HepG2 (cell line): ENCODE data around the gene PLIN4. TPM values are rescaled to one million over a fixed set of nuclear protein-coding genes. Genes with fewer than 3 reads are reported as not detected.

ENCODE experiments used
- CBX5 ChIP-seq: sonication (generic); formaldehyde crosslinking; IDR thresholded peaks from 2 replicates; pipeline ENCODE4 v1.4.0; 2020; ENCODE audit warnings: missing genetic modification reagents, borderline replicate concordance
- EZH2 ChIP-seq: conservative IDR thresholded peaks from 2 replicates; pipeline ENCODE4 v1.6.1; 2012; ENCODE audit warnings: mild to moderate bottlenecking, low read depth, low read length, moderate library complexity
- FOXJ3 ChIP-seq: sonication (generic); formaldehyde crosslinking; IDR thresholded peaks from 2 replicates; pipeline ENCODE4 v1.4.0; 2020; ENCODE audit warnings: missing genetic modification reagents, mild to moderate bottlenecking, borderline replicate concordance
- RCOR2 ChIP-seq: IDR thresholded peaks from 2 replicates; pipeline ENCODE4 v1.6.1; 2016; ENCODE audit warnings: missing biosample characterization, missing genetic modification reagents
- SCMH1 ChIP-seq: sonication (generic); formaldehyde crosslinking; IDR thresholded peaks from 2 replicates; pipeline ENCODE4 v1.9.0; 2021; ENCODE audit warnings: missing genetic modification reagents, mild to moderate bottlenecking, borderline replicate concordance
- SUZ12 ChIP-seq: fragments of 150-350 bp; IDR thresholded peaks from 2 replicates; pipeline ENCODE4 v1.6.1; 2014; ENCODE audit warnings: low read depth, low read length
- TAF1 ChIP-seq: sonication (generic); formaldehyde crosslinking; IDR thresholded peaks from 2 replicates; pipeline ENCODE4 v1.4.0; 2020; ENCODE audit warnings: missing genetic modification reagents
- TAF15 ChIP-seq: fragments of 200-400 bp; formaldehyde crosslinking; IDR thresholded peaks from one replicate; pipeline ENCODE4 v1.6.1; 2018; ENCODE audit warnings: mild to moderate bottlenecking, low read depth, low read length; ENCODE audit not compliant: poor library complexity, severe bottlenecking
- ZFY ChIP-seq: sonication (generic); formaldehyde crosslinking; IDR thresholded peaks from 2 replicates; pipeline ENCODE4 v1.4.0; 2020; ENCODE audit warnings: missing genetic modification reagents
- ZMYM2 ChIP-seq: sonication (generic); formaldehyde crosslinking; IDR thresholded peaks from 2 replicates; pipeline ENCODE4 v1.8.0; 2022; ENCODE audit warnings: mild to moderate bottlenecking, missing genetic modification reagents
- ZNF614 ChIP-seq: IDR thresholded peaks from 2 replicates; pipeline ENCODE4 v1.6.1; 2018; ENCODE audit warnings: missing biosample characterization, missing genetic modification reagents, inconsistent platforms, borderline replicate concordance
- ZSCAN20 ChIP-seq: sonication (generic); formaldehyde crosslinking; IDR thresholded peaks from 2 replicates; pipeline ENCODE4 v1.4.0; 2020; ENCODE audit warnings: missing genetic modification reagents, mild to moderate bottlenecking, borderline replicate concordance
- polyA plus RNA-seq, 8 experiments: library from polyadenylated mRNA; depleted of rRNA in 3 of 8; stranded (reverse) in 7 of 8; unstranded in 1 of 8; fragments of >200 nt; fragmentation: Illumina TruSeq in 4 of 8; extraction: Trizol in 4 of 8; gene quantifications; 2 replicates each; pipeline versions ENCODE4 v1.2.1 to v1.2.3, GENCODE V29; 2011 to 2016; ENCODE audit warnings: low read depth in 4 of 8, missing spikeins in 1 of 8, mixed read lengths in 1 of 8; ENCODE audit not compliant: insufficient read depth in 1 of 8
- total RNA-seq, 5 experiments: library from RNA; depleted of rRNA; stranded (reverse); fragments of >200 nt; fragmentation: Illumina TruSeq; extraction: Trizol; gene quantifications; 2 replicates each; pipeline ENCODE4 v1.2.3, GENCODE V29; 2016; ENCODE audit warnings: low read depth in 1 of 5
- TF ChIP-seq, protein P1 (sequence below): sonication (generic); formaldehyde crosslinking; IDR thresholded peaks from 2 replicates; pipeline ENCODE4 v1.5.1; 2020; ENCODE audit warnings: missing genetic modification reagents, mild to moderate bottlenecking, borderline replicate concordance
- TF ChIP-seq, protein P2 (sequence below): sonication (generic); formaldehyde crosslinking; IDR thresholded peaks from 2 replicates; pipeline ENCODE4 v1.5.0; 2020; ENCODE audit warnings: mild to moderate bottlenecking, missing genetic modification reagents, borderline replicate concordance
- TF ChIP-seq, protein P3 (sequence below): sonication (generic); formaldehyde crosslinking; IDR thresholded peaks from 2 replicates; pipeline ENCODE4 v1.4.0; 2020; ENCODE audit warnings: missing genetic modification reagents, low read depth, mild to moderate bottlenecking, borderline replicate concordance
- TF ChIP-seq, protein P4 (sequence below): sonication (generic); formaldehyde crosslinking; IDR thresholded peaks from 2 replicates; pipeline ENCODE4 v1.5.0; 2020; ENCODE audit warnings: missing genetic modification reagents
- TF ChIP-seq, protein P5 (sequence below): sonication (generic); formaldehyde crosslinking; IDR thresholded peaks from 2 replicates; pipeline ENCODE4 v1.4.0; 2020; ENCODE audit warnings: missing genetic modification reagents

The PLIN4 gene
- total and polyA plus RNA-seq, 2 of the 13 experiments (the other 11 are each of a cell fraction or from before 2014, with no cell fraction given): 1.1 to 1.3 TPM

DNA sequence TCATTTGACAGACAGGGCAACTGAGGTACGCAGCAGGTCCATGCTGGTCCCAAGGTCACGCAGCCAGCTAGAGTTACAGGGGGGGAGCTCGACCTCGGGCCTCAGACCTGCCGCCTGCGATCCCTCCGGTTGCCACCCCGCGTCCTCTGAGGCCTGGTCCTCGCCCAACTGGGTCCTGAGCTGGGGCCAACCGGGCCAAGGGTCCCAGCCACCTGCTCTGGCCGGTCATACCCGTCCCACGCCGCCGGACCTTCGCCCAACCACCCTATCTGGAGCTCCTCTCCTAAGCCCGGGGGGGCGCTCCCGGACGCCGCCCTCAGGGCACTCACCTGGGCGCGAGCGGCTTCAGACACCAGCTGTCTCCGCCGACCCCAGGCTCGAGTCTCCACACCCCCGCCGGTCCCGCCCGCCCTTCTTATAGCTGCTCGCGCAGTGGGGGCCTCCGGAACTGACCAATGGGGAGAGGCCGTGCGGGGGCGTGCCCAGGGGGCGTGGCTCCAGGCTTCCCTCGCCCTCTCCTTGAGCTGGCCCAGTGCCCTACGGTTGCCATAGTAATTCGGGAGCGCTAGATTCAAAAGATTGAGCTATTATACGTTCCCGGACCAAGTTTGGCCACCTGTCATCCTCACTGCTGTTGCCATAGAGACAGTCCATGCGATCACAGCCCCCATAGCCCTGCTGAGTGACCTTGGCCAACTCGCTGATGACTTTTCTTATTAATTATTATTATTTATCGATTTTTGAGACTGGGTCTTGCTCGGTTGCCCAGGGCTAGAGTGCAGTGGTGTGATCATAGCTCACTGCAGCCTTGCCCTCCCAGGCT is 16.8 kb upstream of the PLIN4 start, which contains the start of gene PLIN5 (continued):
- TF ChIP-seq, protein P1, sequence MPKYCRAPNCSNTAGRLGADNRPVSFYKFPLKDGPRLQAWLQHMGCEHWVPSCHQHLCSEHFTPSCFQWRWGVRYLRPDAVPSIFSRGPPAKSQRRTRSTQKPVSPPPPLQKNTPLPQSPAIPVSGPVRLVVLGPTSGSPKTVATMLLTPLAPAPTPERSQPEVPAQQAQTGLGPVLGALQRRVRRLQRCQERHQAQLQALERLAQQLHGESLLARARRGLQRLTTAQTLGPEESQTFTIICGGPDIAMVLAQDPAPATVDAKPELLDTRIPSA (CRISPR knock-in tag): no peak
- TF ChIP-seq SUZ12 (no peak), ZMYM2 (no peak), TAF1 (CRISPR knock-in tag) (peak; percentile 22; the same call in 1 of the 2 replicates), EZH2 (no peak), CBX5 (CRISPR knock-in tag) (no peak), ZFY (CRISPR knock-in tag) (peak; percentile 55; the same call in 1 of the 2 replicates), ZSCAN20 (CRISPR knock-in tag) (no peak), TAF15 (no peak), SCMH1 (CRISPR knock-in tag) (no peak), ZNF614 (CRISPR knock-in tag) (no peak), FOXJ3 (CRISPR knock-in tag) (no peak), RCOR2 (CRISPR knock-in tag) (no peak)
- TF ChIP-seq, protein P2, sequence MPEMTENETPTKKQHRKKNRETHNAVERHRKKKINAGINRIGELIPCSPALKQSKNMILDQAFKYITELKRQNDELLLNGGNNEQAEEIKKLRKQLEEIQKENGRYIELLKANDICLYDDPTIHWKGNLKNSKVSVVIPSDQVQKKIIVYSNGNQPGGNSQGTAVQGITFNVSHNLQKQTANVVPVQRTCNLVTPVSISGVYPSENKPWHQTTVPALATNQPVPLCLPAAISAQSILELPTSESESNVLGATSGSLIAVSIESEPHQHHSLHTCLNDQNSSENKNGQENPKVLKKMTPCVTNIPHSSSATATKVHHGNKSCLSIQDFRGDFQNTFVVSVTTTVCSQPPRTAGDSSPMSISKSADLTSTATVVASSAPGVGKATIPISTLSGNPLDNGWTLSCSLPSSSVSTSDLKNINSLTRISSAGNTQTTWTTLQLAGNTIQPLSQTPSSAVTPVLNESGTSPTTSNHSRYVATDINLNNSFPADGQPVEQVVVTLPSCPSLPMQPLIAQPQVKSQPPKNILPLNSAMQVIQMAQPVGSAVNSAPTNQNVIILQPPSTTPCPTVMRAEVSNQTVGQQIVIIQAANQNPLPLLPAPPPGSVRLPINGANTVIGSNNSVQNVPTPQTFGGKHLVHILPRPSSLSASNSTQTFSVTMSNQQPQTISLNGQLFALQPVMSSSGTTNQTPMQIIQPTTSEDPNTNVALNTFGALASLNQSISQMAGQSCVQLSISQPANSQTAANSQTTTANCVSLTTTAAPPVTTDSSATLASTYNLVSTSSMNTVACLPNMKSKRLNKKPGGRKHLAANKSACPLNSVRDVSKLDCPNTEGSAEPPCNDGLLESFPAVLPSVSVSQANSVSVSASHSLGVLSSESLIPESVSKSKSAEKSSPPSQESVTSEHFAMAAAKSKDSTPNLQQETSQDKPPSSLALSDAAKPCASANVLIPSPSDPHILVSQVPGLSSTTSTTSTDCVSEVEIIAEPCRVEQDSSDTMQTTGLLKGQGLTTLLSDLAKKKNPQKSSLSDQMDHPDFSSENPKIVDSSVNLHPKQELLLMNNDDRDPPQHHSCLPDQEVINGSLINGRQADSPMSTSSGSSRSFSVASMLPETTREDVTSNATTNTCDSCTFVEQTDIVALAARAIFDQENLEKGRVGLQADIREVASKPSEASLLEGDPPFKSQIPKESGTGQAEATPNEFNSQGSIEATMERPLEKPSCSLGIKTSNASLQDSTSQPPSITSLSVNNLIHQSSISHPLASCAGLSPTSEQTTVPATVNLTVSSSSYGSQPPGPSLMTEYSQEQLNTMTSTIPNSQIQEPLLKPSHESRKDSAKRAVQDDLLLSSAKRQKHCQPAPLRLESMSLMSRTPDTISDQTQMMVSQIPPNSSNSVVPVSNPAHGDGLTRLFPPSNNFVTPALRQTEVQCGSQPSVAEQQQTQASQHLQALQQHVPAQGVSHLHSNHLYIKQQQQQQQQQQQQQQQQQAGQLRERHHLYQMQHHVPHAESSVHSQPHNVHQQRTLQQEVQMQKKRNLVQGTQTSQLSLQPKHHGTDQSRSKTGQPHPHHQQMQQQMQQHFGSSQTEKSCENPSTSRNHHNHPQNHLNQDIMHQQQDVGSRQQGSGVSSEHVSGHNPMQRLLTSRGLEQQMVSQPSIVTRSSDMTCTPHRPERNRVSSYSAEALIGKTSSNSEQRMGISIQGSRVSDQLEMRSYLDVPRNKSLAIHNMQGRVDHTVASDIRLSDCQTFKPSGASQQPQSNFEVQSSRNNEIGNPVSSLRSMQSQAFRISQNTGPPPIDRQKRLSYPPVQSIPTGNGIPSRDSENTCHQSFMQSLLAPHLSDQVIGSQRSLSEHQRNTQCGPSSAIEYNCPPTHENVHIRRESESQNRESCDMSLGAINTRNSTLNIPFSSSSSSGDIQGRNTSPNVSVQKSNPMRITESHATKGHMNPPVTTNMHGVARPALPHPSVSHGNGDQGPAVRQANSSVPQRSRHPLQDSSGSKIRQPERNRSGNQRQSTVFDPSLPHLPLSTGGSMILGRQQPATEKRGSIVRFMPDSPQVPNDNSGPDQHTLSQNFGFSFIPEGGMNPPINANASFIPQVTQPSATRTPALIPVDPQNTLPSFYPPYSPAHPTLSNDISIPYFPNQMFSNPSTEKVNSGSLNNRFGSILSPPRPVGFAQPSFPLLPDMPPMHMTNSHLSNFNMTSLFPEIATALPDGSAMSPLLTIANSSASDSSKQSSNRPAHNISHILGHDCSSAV: no peak
- TF ChIP-seq, protein P3, sequence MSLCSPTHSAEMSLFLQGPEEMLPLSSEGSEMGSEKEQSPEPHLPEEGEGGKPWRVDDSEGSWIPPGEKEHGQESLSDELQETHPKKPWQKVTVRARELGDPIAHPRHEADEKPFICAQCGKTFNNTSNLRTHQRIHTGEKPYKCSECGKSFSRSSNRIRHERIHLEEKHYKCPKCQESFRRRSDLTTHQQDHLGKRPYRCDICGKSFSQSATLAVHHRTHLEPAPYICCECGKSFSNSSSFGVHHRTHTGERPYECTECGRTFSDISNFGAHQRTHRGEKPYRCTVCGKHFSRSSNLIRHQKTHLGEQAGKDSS: 0 out of 2 replicates have a peak, but pooled peaks have one; percentile 62
- TF ChIP-seq, protein P4, sequence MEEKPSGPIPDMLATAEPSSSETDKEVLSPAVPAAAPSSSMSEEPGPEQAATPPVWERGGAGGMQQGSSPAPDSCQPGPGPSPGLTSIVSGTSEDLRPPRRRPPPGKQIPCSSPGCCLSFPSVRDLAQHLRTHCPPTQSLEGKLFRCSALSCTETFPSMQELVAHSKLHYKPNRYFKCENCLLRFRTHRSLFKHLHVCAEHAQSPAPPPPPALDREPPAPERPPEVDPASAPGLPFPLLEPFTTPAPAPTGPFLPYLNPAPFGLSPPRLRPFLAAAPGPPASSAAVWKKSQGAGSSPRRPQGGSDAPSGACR (CRISPR knock-in tag): no peak
- TF ChIP-seq, protein P5, sequence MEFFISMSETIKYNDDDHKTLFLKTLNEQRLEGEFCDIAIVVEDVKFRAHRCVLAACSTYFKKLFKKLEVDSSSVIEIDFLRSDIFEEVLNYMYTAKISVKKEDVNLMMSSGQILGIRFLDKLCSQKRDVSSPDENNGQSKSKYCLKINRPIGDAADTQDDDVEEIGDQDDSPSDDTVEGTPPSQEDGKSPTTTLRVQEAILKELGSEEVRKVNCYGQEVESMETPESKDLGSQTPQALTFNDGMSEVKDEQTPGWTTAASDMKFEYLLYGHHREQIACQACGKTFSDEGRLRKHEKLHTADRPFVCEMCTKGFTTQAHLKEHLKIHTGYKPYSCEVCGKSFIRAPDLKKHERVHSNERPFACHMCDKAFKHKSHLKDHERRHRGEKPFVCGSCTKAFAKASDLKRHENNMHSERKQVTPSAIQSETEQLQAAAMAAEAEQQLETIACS (CRISPR knock-in tag): no peak
